ENCODE data around the gene HEMGN.

HEMGN gene

DNA sequence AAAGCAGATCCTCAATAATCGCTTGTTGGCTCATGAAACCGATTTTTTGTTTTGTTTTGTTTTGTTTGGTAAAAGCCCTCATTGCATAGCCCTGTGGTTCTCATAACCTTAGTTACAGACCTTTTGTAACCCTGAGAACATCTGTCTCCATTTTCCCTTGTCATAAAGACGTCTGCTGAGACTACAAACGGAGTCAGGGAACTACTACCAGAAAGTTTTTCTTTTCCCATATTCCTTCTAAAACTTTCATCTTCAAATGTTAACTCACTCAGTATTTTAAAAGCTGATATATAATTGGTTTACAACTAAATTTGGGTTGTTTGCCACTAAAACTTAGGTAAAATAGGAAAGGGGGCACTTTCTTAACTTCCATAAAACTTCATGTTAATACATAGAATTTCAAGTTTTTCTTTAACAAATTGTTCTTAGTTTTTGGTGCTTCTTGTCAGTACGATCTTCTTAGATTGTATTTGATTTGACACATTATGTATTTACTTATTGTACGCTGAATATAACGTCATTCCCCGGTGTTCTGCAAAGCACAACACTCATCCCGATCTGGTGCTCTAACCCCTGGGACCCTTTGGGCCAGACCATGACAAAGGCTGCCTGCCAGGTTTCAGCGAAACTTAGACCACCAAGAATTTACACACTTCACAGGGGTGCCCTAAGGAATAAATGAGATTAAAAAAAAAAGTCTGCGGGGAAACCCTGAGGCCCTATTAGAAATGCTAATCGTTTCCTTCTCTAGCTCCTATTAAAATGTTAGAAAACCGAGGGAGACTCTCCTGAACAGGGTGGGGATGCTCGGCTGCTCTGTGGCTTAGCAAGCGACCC, 44.1 kb upstream of the HEMGN start:
- Histone ChIP-seq H2BK12ac (ENCODE audit: low read length in 2 of 2) (peak overlapping the region in 1 of 2 experiments; percentile 52), H3K36me3 (ENCODE audit: control insufficient read depth in 1 of 2, insufficient read depth in 2 of 2, low read depth in 1 of 2, low read length in 2 of 2) (no peaks in the 10 kb centered on the region), H2AFZ (ENCODE audit: low read depth, low read length) (peak overlapping the region; percentile 98), H3K27ac (ENCODE audit: low read length, poor library complexity, severe bottlenecking) (no peak overlapping the region), H3K27me3 (ENCODE audit: control insufficient read depth in 1 of 2, insufficient read depth in 1 of 2, low read length in 2 of 2) (peaks cover 0 to 7% of the 10 kb centered on the region in 2 experiments), H4K8ac (ENCODE audit: low read length) (peak overlapping the region; percentile 74), H2BK5ac (ENCODE audit: low read depth, low read length, poor library complexity, severe bottlenecking) (no peak overlapping the region), H3K9me3 (ENCODE audit: control insufficient read depth, low read length) (no peaks in the 10 kb centered on the region), H3K4me3 (ENCODE audit: insufficient read depth in 1 of 2, low read depth in 1 of 2, low read length in 2 of 2) (peak overlapping the region; percentile 76 to 85), H3K79me1 (replicated peaks; ENCODE audit: low read length, poor library complexity, severe bottlenecking) (peaks cover 3% of the 10 kb centered on the region), H3K4me2 (ENCODE audit: low read length, poor library complexity, severe bottlenecking) (peak overlapping the region; percentile 91), H2BK15ac (ENCODE audit: low read depth, poor library complexity, severe bottlenecking) (no peak overlapping the region), H3K9ac (ENCODE audit: low read length) (peak overlapping the region; percentile 96), H3K18ac (ENCODE audit: low read depth in 1 of 2, low read length in 2 of 2) (peak overlapping the region; percentile 93 to 98), H2BK120ac (ENCODE audit: low read depth, low read length) (peak overlapping the region; percentile 89), H3K4me1 (ENCODE audit: control insufficient read depth, insufficient read depth, low read depth, low read length) (peaks cover 17% of the 10 kb centered on the region), H4K91ac (ENCODE audit: low read length) (peak overlapping the region; percentile 77), H3K4ac (ENCODE audit: low read depth in 1 of 2, low read length in 2 of 2) (peak overlapping the region; percentile 46 to 89), H2AK5ac (ENCODE audit: low read length, severe bottlenecking) (no peak overlapping the region), H3K14ac (ENCODE audit: low read length in 2 of 2) (peak overlapping the region in 1 of 2 experiments; percentile 98), H3K23ac (ENCODE audit: low read length in 2 of 2) (peak overlapping the region in 1 of 2 experiments; percentile 80)
- WGBS, result 38% methylated on average over 11 of the region's 15 CpGs
- peak; percentile 20 for DNase-seq

DNA sequence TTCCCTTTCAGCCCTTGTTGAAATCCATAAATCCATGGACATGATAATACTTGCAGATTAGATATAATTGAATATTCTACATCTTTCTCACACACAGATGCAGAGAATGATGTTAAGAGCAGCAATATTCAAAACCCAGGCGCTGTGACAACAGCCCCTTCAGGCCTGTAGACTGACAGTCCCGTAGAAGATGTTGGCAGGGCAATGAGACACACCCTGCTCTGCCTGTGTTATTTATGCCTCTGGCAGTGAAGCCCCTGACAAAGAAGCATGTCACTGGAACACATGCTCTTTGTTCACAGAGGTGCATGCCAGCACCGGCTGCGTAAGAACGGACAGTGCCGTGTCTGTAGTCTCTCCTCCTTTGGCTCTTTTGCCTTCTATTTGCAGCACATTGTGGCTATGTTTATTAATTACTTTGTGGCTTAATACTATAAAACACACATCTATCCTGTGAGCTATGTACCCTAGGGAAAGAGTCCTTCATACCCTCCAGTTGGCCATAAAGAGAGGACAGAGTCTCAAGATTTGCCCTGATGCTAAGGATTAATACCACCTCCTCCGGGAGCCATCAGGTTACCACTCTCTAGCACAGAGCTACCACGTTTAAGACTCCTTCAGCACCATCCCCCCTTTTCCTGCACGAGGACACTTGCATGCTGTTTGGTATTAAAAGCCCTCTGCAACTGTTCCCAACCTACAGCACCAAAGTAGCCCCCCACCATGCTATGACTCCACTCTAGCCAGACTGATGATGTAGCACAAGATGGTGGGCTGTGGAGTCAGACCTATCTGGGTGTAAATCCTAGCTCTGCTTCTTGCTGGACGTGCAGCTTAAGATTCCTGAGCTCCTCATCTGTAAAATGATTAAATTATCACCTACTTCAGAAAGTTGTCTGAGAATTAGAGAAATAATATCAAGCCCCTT, 43.2 kb upstream of the HEMGN start:
- WGBS, result 83% methylated on average over 9 of the region's 10 CpGs
- Histone ChIP-seq H2BK15ac (ENCODE audit: low read depth, poor library complexity, severe bottlenecking) (no peak overlapping the region), H3K4me3 (ENCODE audit: insufficient read depth in 1 of 2, low read depth in 1 of 2, low read length in 2 of 2) (peak overlapping the region in 1 of 2 experiments; percentile 4), H3K4ac (ENCODE audit: low read depth in 1 of 2, low read length in 2 of 2) (no peak overlapping the region), H3K9ac (ENCODE audit: low read length) (peak overlapping the region; percentile 96), H2BK5ac (ENCODE audit: low read depth, low read length, poor library complexity, severe bottlenecking) (no peak overlapping the region), H3K4me1 (ENCODE audit: control insufficient read depth, insufficient read depth, low read depth, low read length) (peaks cover 16% of the 10 kb centered on the region), H3K9me3 (ENCODE audit: control insufficient read depth, low read length) (no peaks in the 10 kb centered on the region), H2AFZ (ENCODE audit: low read depth, low read length) (no peak overlapping the region), H3K27ac (ENCODE audit: low read length, poor library complexity, severe bottlenecking) (no peak overlapping the region), H3K14ac (ENCODE audit: low read length in 2 of 2) (no peak overlapping the region), H3K4me2 (ENCODE audit: low read length, poor library complexity, severe bottlenecking) (no peak overlapping the region), H4K91ac (ENCODE audit: low read length) (no peak overlapping the region), H3K23ac (ENCODE audit: low read length in 2 of 2) (no peak overlapping the region), H2BK12ac (ENCODE audit: low read length in 2 of 2) (no peak overlapping the region), H3K79me1 (replicated peaks; ENCODE audit: low read length, poor library complexity, severe bottlenecking) (peaks cover 3% of the 10 kb centered on the region), H3K27me3 (ENCODE audit: control insufficient read depth in 1 of 2, insufficient read depth in 1 of 2, low read length in 2 of 2) (peaks cover 0 to 7% of the 10 kb centered on the region in 2 experiments), H3K18ac (ENCODE audit: low read depth in 1 of 2, low read length in 2 of 2) (no peak overlapping the region), H3K36me3 (ENCODE audit: control insufficient read depth in 1 of 2, insufficient read depth in 2 of 2, low read depth in 1 of 2, low read length in 2 of 2) (no peaks in the 10 kb centered on the region), H2BK120ac (ENCODE audit: low read depth, low read length) (no peak overlapping the region), H4K8ac (ENCODE audit: low read length) (no peak overlapping the region), H2AK5ac (ENCODE audit: low read length, severe bottlenecking) (no peak overlapping the region)
- DNase-seq, result no peak

DNA sequence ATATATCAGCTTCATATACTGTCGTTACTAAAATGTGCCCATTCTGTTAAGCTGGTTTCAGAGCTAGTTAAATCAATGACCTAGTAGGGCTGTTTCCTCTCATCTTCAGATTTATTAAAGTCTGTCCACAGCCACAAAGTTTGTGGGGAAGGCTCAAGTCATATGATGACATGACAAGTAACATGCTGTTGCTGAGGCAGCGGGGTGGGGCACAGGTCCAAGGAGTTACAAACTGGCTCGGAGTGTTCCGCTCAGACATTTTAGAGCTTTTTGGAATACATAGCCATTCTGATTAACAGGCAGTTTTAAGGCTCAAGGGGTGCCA, 42.5 kb upstream of the HEMGN start:
- H3K14ac ChIP-seq (ENCODE audit: low read length in 2 of 2), result no peak overlapping the region
- H3K9ac ChIP-seq (ENCODE audit: low read length), result peak overlapping the region; percentile 96
- no peak overlapping the region for H2AK5ac ChIP-seq (ENCODE audit: low read length, severe bottlenecking)
- no peak overlapping the region for H2BK12ac ChIP-seq (ENCODE audit: low read length in 2 of 2)
- H3K4ac ChIP-seq (ENCODE audit: low read depth in 1 of 2, low read length in 2 of 2), result no peak overlapping the region
- no peak overlapping the region for H2BK5ac ChIP-seq (ENCODE audit: low read depth, low read length, poor library complexity, severe bottlenecking)
- H3K4me3 ChIP-seq (ENCODE audit: insufficient read depth in 1 of 2, low read depth in 1 of 2, low read length in 2 of 2), result peak overlapping the region in 1 of 2 experiments; percentile 4
- H3K27me3 ChIP-seq (ENCODE audit: control insufficient read depth in 1 of 2, insufficient read depth in 1 of 2, low read length in 2 of 2), result peaks cover 0 to 7% of the 10 kb centered on the region in 2 experiments
- no peak overlapping the region for H4K8ac ChIP-seq (ENCODE audit: low read length)
- H3K4me2 ChIP-seq (ENCODE audit: low read length, poor library complexity, severe bottlenecking), result no peak overlapping the region
- no peak for DNase-seq
- H3K79me1 ChIP-seq (replicated peaks; ENCODE audit: low read length, poor library complexity, severe bottlenecking), result peaks cover 3% of the 10 kb centered on the region
- H4K91ac ChIP-seq (ENCODE audit: low read length), result no peak overlapping the region
- no peak overlapping the region for H2AFZ ChIP-seq (ENCODE audit: low read depth, low read length)
- H3K18ac ChIP-seq (ENCODE audit: low read depth in 1 of 2, low read length in 2 of 2), result no peak overlapping the region
- H3K4me1 ChIP-seq (ENCODE audit: control insufficient read depth, insufficient read depth, low read depth, low read length), result peaks cover 13% of the 10 kb centered on the region
- no peaks in the 10 kb centered on the region for H3K36me3 ChIP-seq (ENCODE audit: control insufficient read depth in 1 of 2, insufficient read depth in 2 of 2, low read depth in 1 of 2, low read length in 2 of 2)
- H3K23ac ChIP-seq (ENCODE audit: low read length in 2 of 2), result no peak overlapping the region
- no peak overlapping the region for H3K27ac ChIP-seq (ENCODE audit: low read length, poor library complexity, severe bottlenecking)
- 99% methylated on average over 3 of the region's 4 CpGs for WGBS
- H2BK15ac ChIP-seq (ENCODE audit: low read depth, poor library complexity, severe bottlenecking), result no peak overlapping the region
- H2BK120ac ChIP-seq (ENCODE audit: low read depth, low read length), result no peak overlapping the region
- no peaks in the 10 kb centered on the region for H3K9me3 ChIP-seq (ENCODE audit: control insufficient read depth, low read length)

Data from mesenchymal stem cell (in vitro differentiated cells and primary cell).